Mesenteric fat pad (tissue), 1 donor: Measurements from ENCODE around the gene ADAM12. TPM values are rescaled to one million over a fixed set of nuclear protein-coding genes. Genes with fewer than 3 reads are reported as not detected.
"Not testable (repeated sequence)": the region's sequence is repeated elsewhere in the genome, so short reads cannot be mapped to it uniquely, and the experiment has no call there.

Experiments
- DNase-seq: peaks from one replicate; pipeline ENCODE4 v3.0.0-alpha.2; 2020; ENCODE audit warnings: low spot score
- total RNA-seq: library from RNA; stranded (reverse); fragmentation: NEBNext Ultra II Directional; extraction: Animal tissue kit (Norgen Biotek cat#: 25700); gene quantifications from one replicate; pipeline ENCODE4 v1.2.1, GENCODE V29; 2021
- donor health status: DM: yes; HTN: yes; CAD: no.

The ADAM12 gene
- total RNA-seq, 1 donor from 2014 or later: 77.9 TPM

DNA sequence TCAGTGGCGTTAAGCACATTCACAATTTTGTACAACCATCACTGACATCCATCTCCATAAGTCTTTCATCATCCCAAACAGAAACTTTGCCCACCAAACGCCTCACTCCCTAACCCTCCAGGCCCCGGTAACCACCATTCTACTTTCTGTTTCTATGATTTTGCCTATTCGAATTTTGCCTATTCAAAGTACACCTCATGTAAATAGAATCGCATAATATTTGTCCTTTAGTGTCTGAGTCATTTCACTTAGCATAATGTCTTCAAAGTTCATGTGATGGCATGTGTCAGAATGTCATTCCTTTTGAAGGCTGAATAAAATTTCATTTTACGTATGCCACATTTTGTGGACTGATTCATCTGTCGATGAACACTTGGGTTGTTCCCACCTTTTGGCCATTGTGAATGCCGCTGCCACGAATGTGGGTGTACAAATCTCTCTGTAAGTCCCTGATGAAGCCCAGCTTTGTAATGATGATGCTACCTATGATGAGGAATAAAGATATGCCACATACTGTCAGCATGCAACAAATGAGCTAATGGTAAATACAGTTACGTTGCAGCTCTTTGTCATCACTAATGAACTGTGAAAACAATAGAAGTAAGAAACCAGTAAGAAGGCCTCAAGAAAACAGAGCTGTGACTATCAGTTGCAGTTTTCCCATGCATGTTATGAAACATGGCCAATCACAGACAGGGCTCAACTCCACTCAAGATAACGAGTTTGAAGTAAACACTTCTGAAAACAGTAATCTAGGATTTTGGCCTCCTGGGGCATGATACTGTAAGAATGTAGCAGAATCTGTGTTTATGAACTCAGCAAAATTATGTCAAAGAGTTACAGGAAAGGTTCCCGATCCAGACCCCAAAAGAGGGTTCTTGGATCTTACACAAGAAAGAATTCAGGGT, 120.0 kb downstream of the ADAM12 start:
- DNase-seq: no peak

DNA sequence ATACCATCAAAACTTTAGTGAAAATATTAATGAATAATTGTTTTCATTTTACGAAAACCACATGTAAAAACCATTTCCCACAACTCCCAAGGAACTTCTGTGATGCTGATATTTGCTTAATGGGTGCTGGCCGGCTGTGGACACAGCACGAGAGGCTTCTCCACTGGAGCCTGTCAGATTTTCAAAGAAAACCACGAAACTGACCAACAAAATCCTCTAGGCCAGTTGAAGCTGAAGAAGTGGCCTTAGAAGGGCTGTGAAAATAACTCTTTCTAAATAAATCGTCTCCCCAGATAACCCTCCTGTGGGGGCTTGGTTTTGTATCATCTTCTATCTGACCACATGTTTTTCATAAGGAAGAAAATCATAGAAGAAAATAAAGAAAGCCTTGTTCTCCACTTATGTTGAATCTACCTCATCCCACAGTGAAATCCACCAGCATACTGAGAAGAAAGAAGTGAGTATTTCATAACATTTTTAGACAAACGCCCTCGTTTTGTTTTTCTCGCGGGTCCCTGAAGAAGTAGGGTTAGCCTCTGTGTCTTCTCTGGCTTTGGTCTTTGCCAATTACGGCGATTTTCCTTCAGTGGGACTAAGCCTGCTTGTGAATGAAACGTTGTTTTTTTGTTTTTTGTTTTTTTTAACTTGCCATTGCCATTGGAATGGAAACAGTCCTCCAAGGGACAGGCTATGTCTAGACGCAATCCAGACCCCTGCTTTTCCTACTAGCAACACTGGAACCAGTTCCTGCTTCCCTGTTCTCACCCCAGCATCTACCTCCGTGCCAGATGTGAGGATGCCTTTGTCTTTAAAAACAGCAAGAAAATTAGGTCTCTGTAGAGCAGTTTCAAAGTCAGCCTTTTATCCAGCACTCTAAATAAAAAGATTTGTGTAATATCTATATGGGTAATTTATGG, 123.9 kb downstream of the ADAM12 start:
- DNase-seq: no peak

DNA sequence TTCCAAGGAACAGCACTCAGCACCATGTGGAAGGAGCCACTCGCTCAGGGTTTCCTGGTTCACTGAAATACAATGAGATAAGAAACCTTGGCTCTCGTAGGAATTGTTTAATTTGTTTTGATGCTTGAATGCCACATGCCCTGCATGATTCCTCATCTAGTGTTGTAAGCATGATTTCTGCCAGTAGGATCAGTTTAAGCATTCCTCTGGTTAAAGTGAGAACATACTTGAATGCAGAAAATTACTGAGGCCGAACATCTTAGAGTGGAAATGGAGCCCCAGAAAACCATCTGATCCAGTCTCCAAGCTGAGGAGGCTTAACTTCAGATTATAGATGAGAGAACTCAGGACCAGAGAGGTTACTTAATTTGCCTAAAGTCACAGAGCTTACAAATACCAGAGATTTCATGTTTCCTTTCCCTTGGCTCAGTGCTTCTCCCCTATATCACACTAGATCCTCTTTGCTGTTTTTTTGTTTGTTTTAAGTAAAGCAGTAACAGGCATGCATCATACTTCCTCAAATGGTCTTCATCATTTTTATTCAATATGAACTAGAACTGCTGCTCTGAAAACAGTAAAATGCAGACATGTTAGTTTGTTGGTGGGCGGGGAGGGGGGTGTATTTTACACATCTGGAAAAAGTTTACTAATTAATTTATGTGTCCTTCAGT, 125.1 kb downstream of the ADAM12 start:
- DNase-seq: no peak

DNA sequence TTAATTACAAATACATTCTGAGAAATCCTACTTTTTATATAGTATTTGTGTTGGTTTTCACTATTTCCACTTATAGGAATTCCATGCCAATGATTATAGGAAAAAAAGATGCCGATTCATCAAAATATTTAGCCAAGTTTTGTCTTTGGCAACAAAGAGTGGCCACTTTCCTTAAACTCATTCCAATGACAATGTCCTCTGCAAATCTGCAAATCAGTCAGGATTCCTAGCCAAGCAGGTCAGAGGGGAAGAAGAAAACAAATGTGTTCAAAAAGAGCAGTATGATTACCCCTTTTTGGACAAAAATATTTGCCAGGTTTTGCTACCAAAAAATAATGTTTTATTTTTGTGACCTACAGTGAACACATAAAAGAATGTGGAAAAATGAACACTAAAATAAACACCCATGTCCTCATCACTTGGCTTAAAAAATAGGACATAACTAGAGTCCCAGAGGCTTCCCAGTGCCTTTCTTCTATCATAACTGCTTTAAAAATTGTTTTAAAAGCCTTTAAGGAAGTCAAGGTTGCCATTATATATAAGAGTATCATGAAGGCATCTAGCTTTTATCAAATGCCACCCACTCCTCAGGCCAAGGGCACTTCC, 125.9 kb downstream of the ADAM12 start:
- DNase-seq: no peak

DNA sequence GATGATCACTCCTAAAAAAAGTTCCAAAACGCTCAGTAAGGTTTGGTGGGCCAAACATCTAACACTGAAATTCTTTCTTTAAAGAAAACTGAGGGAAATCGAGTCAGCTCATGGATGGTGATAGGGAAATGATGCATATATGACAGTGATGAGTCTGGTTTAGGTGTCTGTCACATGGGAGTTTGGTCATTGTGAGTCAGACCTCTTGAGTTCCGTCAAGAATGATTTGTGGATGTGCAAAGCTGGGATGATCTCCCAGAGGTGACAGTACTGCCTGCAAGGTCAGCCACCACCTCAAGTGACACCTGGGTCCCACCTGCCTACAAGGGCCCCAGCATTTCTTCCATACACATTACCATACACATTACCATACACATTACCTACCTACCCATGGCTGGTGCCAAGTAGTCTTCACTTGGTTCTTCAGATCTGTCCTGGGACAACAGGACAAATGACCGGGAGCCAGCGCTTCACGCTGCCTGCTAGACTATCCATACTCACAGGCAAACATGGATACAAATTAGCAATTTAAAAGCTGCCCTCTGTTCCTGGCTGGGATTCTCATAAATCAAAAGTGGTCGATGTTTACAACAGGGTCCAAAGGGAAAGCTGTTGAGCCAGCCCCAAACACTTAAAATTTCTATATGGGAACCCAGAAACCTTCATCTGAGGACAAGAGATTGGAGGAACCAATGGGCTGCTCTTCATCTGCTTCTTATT, 128.4 kb downstream of the ADAM12 start:
- DNase-seq: no peak

DNA sequence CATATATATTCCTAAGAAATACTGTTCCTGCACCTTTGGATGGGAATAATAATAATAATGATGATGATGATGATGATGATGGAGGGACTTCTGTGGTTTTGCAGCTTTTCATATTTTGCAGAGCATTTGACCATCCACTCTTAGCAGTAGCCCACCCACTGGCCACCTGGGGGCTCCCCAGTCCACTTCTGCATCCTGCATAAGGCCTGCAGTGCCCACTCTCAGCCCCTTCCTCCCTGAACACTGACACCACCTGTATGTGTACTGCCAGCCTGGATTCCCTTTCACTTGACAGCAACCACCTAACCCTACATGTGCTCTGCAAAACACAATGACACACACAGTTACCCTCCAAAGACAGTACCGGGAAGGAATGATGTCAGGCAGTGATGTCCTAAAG, 131.4 kb downstream of the ADAM12 start:
- DNase-seq: no peak

DNA sequence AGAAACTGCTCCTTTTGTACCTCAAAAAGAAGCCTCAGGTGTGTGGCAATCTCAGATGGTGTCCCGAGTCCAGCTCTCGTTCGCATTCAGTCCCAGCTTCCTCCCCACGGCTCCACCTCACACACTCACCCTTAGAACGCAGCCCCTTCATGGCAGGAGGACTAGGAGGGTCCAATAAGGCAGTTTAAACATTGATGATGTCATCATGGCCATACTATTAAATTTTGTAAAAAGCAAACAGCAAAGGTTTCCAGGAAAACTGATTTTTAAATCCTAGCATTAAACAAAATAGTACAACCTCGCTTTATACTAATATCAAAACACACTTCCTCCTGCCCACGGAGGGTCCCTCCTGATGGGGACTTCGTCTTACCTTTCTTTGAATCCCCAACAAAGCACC, 133.0 kb downstream of the ADAM12 start:
- no peak for DNase-seq

DNA sequence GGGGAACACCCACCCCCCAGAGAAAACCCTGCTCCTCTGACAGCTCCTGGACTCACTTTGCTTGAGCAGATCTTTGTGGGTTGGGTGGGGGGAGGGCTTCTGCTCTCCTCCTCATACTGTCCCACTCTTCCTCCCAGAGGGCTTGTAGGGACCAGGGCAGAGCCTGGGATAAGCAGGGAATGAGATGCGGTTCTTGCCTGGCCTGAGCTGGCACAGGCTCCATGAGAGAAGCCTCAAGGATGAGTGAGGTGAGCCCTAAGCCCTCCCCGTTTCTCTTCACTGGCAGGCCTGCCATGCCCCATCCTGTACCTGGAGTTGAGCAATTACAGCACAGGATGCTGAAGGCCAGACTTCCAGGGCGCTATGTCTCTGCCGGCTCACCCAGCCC, 134.7 kb downstream of the ADAM12 start:
- no peak for DNase-seq

DNA sequence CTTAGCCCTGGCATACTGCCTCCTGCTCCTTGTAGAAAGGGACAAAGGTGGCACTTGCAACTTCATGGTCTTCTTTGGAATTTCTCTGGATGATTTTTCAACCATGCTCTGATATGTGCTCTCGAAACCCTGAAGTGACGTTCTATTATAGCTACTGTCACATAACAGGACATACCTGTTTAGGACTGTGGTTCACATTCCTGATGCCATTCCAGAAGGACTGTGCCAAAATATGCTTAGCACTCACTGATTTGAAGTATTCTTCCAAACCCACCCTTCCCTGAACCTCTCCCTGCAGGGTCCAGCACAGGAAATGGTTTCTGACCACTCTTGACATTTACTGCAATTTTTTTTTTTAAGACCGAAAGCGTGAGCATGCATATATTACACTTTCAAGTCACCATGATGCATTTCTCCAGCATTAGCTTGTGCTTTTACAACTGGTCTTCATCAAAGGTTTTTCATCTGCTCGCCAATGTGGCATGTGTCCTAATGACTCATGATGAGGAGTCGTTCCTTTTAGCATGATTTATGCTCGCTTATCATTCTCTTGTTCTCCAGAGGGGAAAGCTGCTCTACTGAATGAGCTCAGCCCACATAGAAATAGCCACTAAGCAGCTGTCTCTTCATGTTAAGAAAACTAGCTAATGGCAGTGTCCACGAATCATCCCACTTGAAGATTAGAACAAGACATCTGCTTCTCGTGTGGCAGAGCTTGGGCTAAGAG, 135.2 kb downstream of the ADAM12 start:
- no peak for DNase-seq

DNA sequence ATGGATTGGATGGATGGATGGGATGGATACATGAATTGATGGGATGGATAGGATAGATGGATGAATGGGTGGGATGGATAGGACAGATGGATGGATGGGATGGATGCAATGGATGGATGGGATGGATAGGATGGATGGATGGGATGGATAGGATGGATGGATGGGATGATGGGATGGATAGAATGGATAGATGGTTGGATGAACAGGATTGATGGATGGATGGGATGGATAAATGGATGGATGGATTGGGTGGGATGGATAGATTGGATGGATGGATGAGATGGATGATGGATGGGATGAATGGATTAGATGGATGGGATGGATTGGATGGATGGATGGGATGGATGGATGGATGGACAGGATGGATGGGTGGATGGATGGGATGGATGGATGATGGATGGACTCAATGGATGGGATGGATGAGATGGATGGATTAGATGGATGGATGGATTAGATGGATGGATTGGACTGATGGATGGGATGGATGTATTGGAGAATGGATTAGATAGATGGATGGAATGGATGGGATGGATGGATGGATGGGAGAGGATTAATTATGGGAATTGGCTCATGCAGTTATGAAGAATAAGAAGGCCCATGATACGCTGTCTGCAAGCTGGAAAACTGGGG, 136.4 kb downstream of the ADAM12 start:
- DNase-seq: no peak

DNA sequence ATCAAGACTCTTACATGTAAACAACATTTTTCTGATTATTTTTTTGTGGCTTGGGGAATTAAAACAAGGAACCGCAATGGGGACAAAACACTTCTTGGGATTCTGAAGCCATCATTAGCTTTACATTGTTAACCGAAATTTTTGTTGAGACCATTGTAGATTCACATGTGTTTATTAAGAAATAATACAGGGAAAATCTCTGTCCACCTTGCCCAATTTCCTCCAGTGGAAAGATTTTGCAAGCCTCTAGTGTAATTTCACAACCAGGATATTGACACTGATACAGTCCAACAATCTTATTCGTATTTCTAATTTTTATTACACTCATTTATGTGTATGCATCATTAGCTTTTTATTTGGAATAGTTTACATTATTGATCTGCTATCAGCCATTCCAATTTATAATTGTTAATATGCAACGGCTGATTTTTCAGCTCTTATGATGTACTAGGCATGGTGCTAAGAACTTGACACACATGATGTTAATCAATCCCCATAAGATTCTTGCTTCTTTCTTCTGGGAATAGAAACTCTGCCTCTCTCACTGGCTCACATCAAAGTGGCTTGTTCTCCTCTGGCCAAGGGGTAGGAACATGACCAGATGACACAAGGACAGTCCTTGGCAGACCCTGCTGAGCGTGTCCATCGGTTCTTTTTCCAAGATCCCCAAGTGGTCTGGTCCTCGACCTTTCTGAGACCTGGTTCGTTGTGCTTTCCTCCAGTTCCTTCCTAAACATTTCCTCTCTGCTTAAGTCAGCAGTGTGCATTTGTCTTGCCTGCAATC, 137.6 kb downstream of the ADAM12 start:
- DNase-seq: no peak

DNA sequence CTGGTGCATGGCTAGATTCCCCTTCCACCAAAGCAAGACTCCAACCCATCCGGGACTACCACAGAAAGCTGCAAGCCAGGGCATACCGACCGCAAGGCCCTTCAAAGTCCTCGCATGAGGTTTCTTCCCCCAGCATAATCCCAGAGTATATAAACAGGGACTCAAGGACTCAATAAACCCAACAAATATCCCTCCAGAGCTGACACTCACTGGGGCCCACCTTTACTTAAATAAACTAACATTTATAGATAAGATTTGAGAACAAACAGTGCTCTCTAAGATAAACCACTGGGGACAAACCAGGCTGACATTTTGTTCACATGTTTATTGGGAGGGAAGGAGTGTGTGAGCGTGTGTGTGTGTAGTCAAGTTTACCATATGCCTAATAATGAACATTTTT, 138.2 kb downstream of the ADAM12 start:
- DNase-seq: no peak

DNA sequence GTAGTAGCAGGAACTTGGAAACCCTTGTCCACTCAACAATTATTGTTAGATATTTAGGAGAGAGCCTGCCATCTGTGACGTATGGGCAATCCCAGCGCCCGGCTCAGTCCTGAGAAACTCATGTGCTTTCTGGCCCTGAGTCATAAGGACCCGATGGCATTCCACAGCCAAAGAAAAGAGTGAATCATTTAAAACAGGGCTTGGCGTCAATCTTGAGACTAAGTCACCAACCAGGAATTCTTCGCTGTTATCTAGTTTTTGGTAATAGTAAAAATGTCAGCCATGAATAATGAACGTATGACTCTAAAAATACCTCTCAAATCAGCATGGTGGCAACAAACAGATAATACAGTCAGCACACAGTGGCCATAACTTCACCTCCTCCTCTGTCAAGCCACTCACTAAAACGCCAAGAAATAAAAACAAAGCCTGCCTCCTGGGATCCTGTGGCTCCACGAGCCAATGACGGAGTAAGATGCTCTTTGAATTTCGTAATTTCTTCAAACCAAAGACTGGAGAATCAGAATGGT, 140.8 kb downstream of the ADAM12 start:
- DNase-seq: no peak

DNA sequence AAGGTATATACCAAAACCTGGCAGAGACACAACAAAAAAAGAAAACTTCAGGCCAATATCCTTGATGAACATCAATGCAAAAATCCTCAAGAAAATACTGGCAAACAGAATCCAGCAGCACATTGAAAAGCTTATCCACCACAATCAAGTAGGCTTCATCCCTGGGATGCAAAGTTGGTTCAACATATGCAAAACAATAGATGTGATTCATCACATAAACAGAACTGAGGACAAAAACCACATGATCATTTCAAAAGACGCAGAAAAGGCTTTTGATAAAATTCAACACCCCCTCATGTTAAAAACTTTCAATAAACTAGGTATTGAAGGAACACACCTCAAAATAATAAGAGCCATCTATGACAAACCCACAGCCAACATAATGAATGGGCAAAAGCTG, 141.9 kb downstream of the ADAM12 start:
- not testable (repeated sequence) for DNase-seq

DNA sequence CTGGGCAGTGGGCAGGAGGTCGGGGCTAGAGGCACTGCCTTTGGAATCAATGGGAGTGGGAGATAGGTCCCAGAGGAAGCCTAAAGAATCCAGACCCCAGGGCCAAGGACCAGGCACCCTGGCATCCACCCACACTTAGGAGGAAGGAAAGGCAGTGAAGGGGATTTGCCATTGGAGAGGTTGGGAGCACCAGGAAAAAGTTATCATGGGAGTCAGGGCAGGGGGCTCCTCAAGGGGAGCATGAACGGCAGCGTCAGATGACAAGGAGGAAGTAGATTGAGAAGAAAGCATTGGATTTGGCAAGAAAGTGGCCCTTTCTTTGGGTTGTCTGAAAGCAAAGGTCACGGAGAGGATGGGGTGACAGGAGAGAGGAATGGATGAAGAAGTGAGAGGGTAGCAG, 142.8 kb downstream of the ADAM12 start:
- DNase-seq: no peak

DNA sequence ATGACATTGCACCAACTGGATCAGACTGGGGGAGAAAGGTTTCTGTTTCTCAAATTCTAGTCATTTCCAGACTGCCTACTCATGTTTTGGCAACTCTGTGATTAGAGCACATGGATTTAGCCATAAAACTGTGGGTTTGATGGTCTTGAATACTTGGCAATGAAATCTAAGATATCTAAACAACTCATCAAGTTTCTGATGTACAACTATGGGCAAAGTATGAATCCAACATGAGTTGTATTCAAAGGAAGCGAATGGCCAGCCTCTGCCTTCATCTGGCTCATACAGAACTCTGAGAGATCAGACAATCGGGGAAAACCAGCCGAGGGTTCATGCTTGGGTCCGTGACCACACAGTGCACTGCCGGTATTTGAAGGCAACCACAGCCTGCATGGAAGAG, 144.3 kb downstream of the ADAM12 start:
- DNase-seq: no peak

DNA sequence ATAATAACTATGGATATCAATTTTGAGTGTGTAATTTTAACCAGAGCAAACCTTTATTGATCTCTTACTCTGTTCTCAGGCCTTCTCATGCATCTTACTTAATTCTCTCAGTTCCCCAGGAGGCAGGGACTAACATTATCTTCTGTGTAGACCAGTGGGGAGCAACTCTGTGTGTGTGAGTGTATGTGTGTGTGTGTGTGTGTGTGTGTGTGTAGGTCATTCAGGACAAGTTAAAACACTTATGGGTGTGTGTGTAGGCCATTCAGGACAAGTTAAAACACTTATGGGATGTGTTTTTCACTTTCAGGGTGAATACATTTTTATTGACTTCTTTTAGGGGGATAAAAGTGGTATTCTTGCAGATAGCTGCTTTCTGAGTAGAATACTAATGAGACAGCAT, 145.0 kb downstream of the ADAM12 start:
- no peak for DNase-seq
